GM23338 (cell line): ENCODE measurements around the gene POLR3E. TPM values are rescaled to one million over a fixed set of nuclear protein-coding genes. Genes with fewer than 3 reads are reported as not detected.

Source experiments
- ATAC-seq: fragments of 200-7000 bp; cut with Tn5 transposase; 3 replicates; pipeline ENCODE4 v1.9.1; 2020
- DNase-seq: peaks from one replicate; pipeline ENCODE4 v3.0.0-alpha.2; 2015; ENCODE audit warnings: low spot score
- H2AFZ ChIP-seq: fragments of 200-600 bp; sonication (generic); 2 replicates; pipeline ENCODE4 v1.8.0; 2016; ENCODE audit warnings: antibody characterized with exemption, mild to moderate bottlenecking, moderate library complexity
- H3F3A ChIP-seq: fragments of 200-600 bp; sonication (generic); replicated peaks from 2 replicates; pipeline ENCODE4 v1.8.0; 2017; ENCODE audit warnings: antibody characterized with exemption, mixed run types, low read depth
- H3K27ac ChIP-seq: fragments of 200-600 bp; sonication (generic); 2 replicates; pipeline ENCODE4 v1.6.1; 2016; ENCODE audit warnings: low read depth
- H3K27me3 ChIP-seq: fragments of 200-600 bp; sonication (generic); 2 replicates; pipeline ENCODE4 v1.8.0; 2016; ENCODE audit warnings: mild to moderate bottlenecking, mixed run types, moderate library complexity; ENCODE audit not compliant: insufficient read depth
- H3K36me3 ChIP-seq: fragments of 200-600 bp; sonication (generic); 2 replicates; pipeline ENCODE4 v1.8.0; 2016; ENCODE audit warnings: mild to moderate bottlenecking; ENCODE audit not compliant: insufficient read depth
- H3K4me1 ChIP-seq: fragments of 200-600 bp; sonication (generic); 2 replicates; pipeline ENCODE4 v1.8.0; 2016; ENCODE audit warnings: mild to moderate bottlenecking, moderate library complexity; ENCODE audit not compliant: insufficient read depth
- H3K4me2 ChIP-seq: fragments of 200-600 bp; sonication (generic); 2 replicates; pipeline ENCODE4 v1.7.1; 2017; ENCODE audit warnings: mixed run types
- H3K4me3 ChIP-seq: fragments of 200-600 bp; sonication (generic); 2 replicates; pipeline ENCODE4 v1.6.1; 2016; ENCODE audit warnings: mixed run types
- H3K79me2 ChIP-seq: fragments of 200-600 bp; sonication (generic); replicated peaks from 2 replicates; pipeline ENCODE4 v1.8.0; 2017; ENCODE audit warnings: mild to moderate bottlenecking; ENCODE audit not compliant: insufficient read depth
- H3K9me2 ChIP-seq: fragments of 200-600 bp; sonication (generic); 2 replicates; pipeline ENCODE4 v1.8.0; 2017; ENCODE audit not compliant: insufficient read depth
- H4K20me1 ChIP-seq: fragments of 200-600 bp; sonication (generic); replicated peaks from 2 replicates; pipeline ENCODE4 v1.8.0; 2017; ENCODE audit warnings: mild to moderate bottlenecking; ENCODE audit not compliant: insufficient read depth
- H3K27ac Mint-ChIP-seq: 2 replicates; pipeline ENCODE4 v1.8.0; 2020; ENCODE audit warnings: inconsistent platforms, mild to moderate bottlenecking, moderate library complexity, mixed read lengths
- H3K27me3 Mint-ChIP-seq: 3 replicates; pipeline ENCODE4 v1.8.0; 2022; ENCODE audit warnings: low read depth, mild to moderate bottlenecking, moderate library complexity, mixed read lengths, inconsistent platforms; ENCODE audit not compliant: insufficient read depth, poor library complexity
- H3K36me3 Mint-ChIP-seq: 3 replicates; pipeline ENCODE4 v1.8.0; 2021; ENCODE audit warnings: low read depth, mild to moderate bottlenecking, inconsistent platforms, moderate library complexity, mixed read lengths
- H3K4me1 Mint-ChIP-seq: 3 replicates; pipeline ENCODE4 v1.8.0; 2020; ENCODE audit warnings: mild to moderate bottlenecking, inconsistent platforms, mixed read lengths
- H3K4me3 Mint-ChIP-seq: 3 replicates; pipeline ENCODE4 v1.8.0; 2021; ENCODE audit warnings: moderate library complexity, mild to moderate bottlenecking, inconsistent platforms, mixed read lengths
- H3K9me3 Mint-ChIP-seq: 3 replicates; pipeline ENCODE4 v1.8.0; 2020; ENCODE audit warnings: moderate library complexity, mild to moderate bottlenecking, inconsistent platforms, mixed read lengths
- CREB1 ChIP-seq: fragments of 250-450 bp; sonication (Bioruptor Pico); IDR thresholded peaks from 2 replicates; pipeline ENCODE4 v1.5.0; 2020; ENCODE audit warnings: low read depth, mild to moderate bottlenecking, moderate library complexity
- CTCF ChIP-seq, 2 experiments: fragments of 200-600 bp in 1 of 2; sonication (generic) in 1 of 2; conservative IDR thresholded peaks; 2 replicates each; pipeline versions ENCODE4 v1.5.1 to v1.6.1; 2016 to 2017; ENCODE audit warnings: antibody characterized with exemption in 2 of 2, low read depth in 2 of 2, mild to moderate bottlenecking in 2 of 2, moderate library complexity in 1 of 2
- ETS1 ChIP-seq: IDR thresholded peaks from 2 replicates; pipeline ENCODE4 v1.6.1; 2016; ENCODE audit warnings: antibody characterized with exemption
- EZH2 ChIP-seq: fragments of 200-600 bp; sonication (generic); IDR thresholded peaks from one replicate; pipeline ENCODE4 v1.8.0; 2017; ENCODE audit warnings: antibody characterized with exemption, mild to moderate bottlenecking, low read depth; ENCODE audit not compliant: unreplicated experiment
- EZH2phosphoT487 ChIP-seq: fragments of 200-600 bp; sonication (generic); IDR thresholded peaks from one replicate; pipeline ENCODE4 v1.8.1; 2018; ENCODE audit warnings: antibody characterized with exemption; ENCODE audit not compliant: unreplicated experiment
- JUNB ChIP-seq: IDR thresholded peaks from one replicate; pipeline ENCODE4 v1.6.1; 2016; ENCODE audit warnings: antibody characterized with exemption; ENCODE audit not compliant: unreplicated experiment
- NANOG ChIP-seq: IDR thresholded peaks from 2 replicates; pipeline ENCODE4 v1.6.1; 2016; ENCODE audit warnings: antibody characterized with exemption, borderline replicate concordance
- POLR2AphosphoS5 ChIP-seq: IDR thresholded peaks from 2 replicates; pipeline ENCODE4 v1.6.1; 2016; ENCODE audit warnings: antibody characterized with exemption, low read depth
- REST ChIP-seq: IDR thresholded peaks from one replicate; pipeline ENCODE4 v1.6.1; 2018; ENCODE audit warnings: antibody characterized with exemption; ENCODE audit not compliant: unreplicated experiment
- STAT1 ChIP-seq: IDR thresholded peaks from one replicate; pipeline ENCODE4 v1.6.1; 2016; ENCODE audit warnings: antibody characterized with exemption; ENCODE audit not compliant: unreplicated experiment
- ZNF114 ChIP-seq: fragments of 250-450 bp; sonication (Bioruptor Pico); IDR thresholded peaks from 2 replicates; pipeline ENCODE4 v1.5.0; 2020; ENCODE audit warnings: mild to moderate bottlenecking, moderate library complexity
- ZNF331 ChIP-seq: fragments of 250-450 bp; sonication (Bioruptor Pico); IDR thresholded peaks from 2 replicates; pipeline ENCODE4 v1.5.0; 2020; ENCODE audit warnings: low read depth, mild to moderate bottlenecking, moderate library complexity
- ZNF462 ChIP-seq: fragments of 250-450 bp; sonication (Bioruptor Pico); IDR thresholded peaks from 2 replicates; pipeline ENCODE4 v1.5.0; 2020; ENCODE audit warnings: mild to moderate bottlenecking, moderate library complexity
- polyA plus RNA-seq: library from polyadenylated mRNA; unstranded; fragments of >200 nt; fragmentation: Nextera tagmentation; extraction: Ambion mirVana; gene quantifications from 2 replicates; pipeline ENCODE4 v1.2.1, GENCODE V29; 2016
- total RNA-seq: library from RNA; depleted of rRNA; stranded (reverse); fragments of >200 nt; shearing (Covaris generic); gene quantifications from 2 replicates; pipeline ENCODE4 v1.2.3, GENCODE V29; 2014

Gene POLR3E
- total and polyA plus RNA-seq, 2 experiments from 2014 or later: 62.7 to 141 TPM

GRCh38 chr16:22252317-22252716, 44.9 kb upstream of the POLR3E start:
- Mint-ChIP-seq H3K27me3 (peaks cover 6% of the 10 kb centered on the region), H3K36me3 (peaks cover 53% of the 10 kb centered on the region), H3K27ac (no peak overlapping the region), H3K4me1 (no peaks in the 10 kb centered on the region), H3K4me3 (no peak overlapping the region), H3K9me3 (peaks cover 3% of the 10 kb centered on the region; the same call in 2 of the 3 replicates)
- DNase-seq: peak; percentile 50
- no peak for TF ChIP-seq ZNF331 (CRISPR knock-in tag)
- no peak for TF ChIP-seq ETS1
- no peak for TF ChIP-seq ZNF462
- no peak for TF ChIP-seq STAT1
- no peak for TF ChIP-seq POLR2AphosphoS5
- no peak for TF ChIP-seq EZH2
- no peak for TF ChIP-seq REST
- no peak for TF ChIP-seq CTCF (conservative IDR thresholded peaks at IDR 0.05; ENCODE audit: low read depth in 2 of 2)
- no peak for TF ChIP-seq CREB1
- no peak for TF ChIP-seq EZH2phosphoT487
- no peak for TF ChIP-seq JUNB
- no peak for TF ChIP-seq NANOG
- no peak for TF ChIP-seq ZNF114 (CRISPR knock-in tag)
- no peak overlapping the region for H2AFZ ChIP-seq
- peak; percentile 87 for ATAC-seq
- peaks cover 10% of the 10 kb centered on the region for H3K36me3 ChIP-seq
- H3K27ac ChIP-seq: no peak overlapping the region
- no peaks in the 10 kb centered on the region for H4K20me1 ChIP-seq
- no peaks in the 10 kb centered on the region for H3F3A ChIP-seq
- H3K79me2 ChIP-seq: no peaks in the 10 kb centered on the region
- H3K4me1 ChIP-seq: no peaks in the 10 kb centered on the region
- H3K9me2 ChIP-seq: no peaks in the 10 kb centered on the region
- no peak overlapping the region for H3K4me2 ChIP-seq
- H3K4me3 ChIP-seq: no peak overlapping the region
- no peaks in the 10 kb centered on the region for H3K27me3 ChIP-seq
